Measurements from ENCODE around the gene IL17REL.
A peak's percentile ranks its signal among the peaks of the same experiment; 100 is the strongest.

DNA sequence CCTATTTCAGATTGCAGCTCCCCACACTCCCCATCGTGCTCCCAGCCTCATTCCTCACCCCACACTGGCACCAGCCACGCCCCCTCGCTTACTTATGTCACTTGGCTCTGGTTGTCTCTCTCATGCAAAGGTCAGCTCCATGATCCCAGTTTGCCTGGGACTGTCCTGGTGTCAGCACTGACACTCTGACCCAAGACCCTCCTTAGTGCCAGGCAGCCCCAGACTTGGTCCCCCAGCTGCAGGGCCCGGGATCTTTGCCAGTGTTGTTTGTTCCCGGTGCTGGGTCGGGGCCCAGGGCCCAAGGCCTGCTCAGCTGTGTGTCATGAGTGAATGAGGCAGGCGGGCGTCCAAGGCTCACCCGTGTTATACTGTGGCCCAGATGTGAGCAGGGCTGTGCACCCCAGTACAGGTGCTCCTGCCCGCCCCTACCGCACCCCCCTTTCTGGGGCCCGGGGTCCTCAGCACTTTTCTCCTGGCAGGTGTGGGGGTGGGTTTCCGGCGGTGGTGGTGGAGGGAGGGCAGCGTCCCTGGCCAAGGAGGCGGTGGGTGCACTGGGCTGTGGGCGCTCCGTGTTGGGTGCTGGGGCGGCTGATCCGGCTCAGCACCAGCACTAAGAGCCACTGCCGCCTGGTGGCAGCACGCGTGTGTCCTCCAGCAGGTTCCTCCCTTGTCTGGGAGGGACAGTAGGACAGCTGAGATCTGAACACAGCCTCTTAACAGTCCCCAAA, 19.5 kb downstream of the IL17REL start:
- TF ChIP-seq, protein P1, sequence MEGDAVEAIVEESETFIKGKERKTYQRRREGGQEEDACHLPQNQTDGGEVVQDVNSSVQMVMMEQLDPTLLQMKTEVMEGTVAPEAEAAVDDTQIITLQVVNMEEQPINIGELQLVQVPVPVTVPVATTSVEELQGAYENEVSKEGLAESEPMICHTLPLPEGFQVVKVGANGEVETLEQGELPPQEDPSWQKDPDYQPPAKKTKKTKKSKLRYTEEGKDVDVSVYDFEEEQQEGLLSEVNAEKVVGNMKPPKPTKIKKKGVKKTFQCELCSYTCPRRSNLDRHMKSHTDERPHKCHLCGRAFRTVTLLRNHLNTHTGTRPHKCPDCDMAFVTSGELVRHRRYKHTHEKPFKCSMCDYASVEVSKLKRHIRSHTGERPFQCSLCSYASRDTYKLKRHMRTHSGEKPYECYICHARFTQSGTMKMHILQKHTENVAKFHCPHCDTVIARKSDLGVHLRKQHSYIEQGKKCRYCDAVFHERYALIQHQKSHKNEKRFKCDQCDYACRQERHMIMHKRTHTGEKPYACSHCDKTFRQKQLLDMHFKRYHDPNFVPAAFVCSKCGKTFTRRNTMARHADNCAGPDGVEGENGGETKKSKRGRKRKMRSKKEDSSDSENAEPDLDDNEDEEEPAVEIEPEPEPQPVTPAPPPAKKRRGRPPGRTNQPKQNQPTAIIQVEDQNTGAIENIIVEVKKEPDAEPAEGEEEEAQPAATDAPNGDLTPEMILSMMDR (IDR thresholded peaks at IDR 0.05) = peak; percentile 45 to 90 (median 78)
- peak; percentile 22 for TF ChIP-seq POLR2AphosphoS5 (IDR thresholded peaks at IDR 0.05)
